HFF-Myc (cell line): Measurements from ENCODE around the gene PSMD5.

Source experiments
- DNase-seq: peaks from one replicate; pipeline ENCODE4 v3.0.0-alpha.2; 2011; ENCODE audit warnings: low read depth; ENCODE audit errors: extremely low read depth
- H3K4me3 ChIP-seq: replicated peaks from 2 replicates; pipeline ENCODE4 v1.5.1; 2011; ENCODE audit warnings: low read depth, mild to moderate bottlenecking, control low read depth, low read length
- CTCF ChIP-seq: IDR thresholded peaks from 2 replicates; pipeline ENCODE4 v1.5.1; 2012; ENCODE audit warnings: mild to moderate bottlenecking, low read depth, low read length, control low read depth; ENCODE audit errors: missing control alignments

Gene PSMD5

GRCh38 chr9:120792898-120793765, 49.6 kb downstream of the PSMD5 start, which contains the start of gene FBXW2:
TSS of gene FBXW2 (minus strand) at chr9:120793416. CDS start at chr9:120788258, 5,158 bp downstream.
- no peak for TF ChIP-seq CTCF
- DNase-seq, result peak; percentile 65
- peak within 1 kb of the TSS; percentile 73 for H3K4me3 ChIP-seq

- no peak for TF ChIP-seq CTCF
- peak overlapping the region; percentile 73 for H3K4me3 ChIP-seq
- DNase-seq, result no peak
These were observed 51.6 kb downstream of the PSMD5 start for GRCh38 chr9:120791161-120791560.

GRCh38 chr9:120787933-120788332, 54.8 kb downstream of the PSMD5 start:
- DNase-seq, result no peak
- H3K4me3 ChIP-seq, result no peak overlapping the region
- no peak for TF ChIP-seq CTCF

GRCh38 chr9:120783602-120784047, 59.1 kb downstream of the PSMD5 start:
- TF ChIP-seq CTCF, result no peak
- no peak for DNase-seq
- no peak overlapping the region for H3K4me3 ChIP-seq

GRCh38 chr9:120781236-120781635, 61.5 kb downstream of the PSMD5 start:
- DNase-seq, result no peak
- no peak overlapping the region for H3K4me3 ChIP-seq
- no peak for TF ChIP-seq CTCF

GRCh38 chr9:120780367-120780766, 62.4 kb downstream of the PSMD5 start:
- no peak for DNase-seq
- H3K4me3 ChIP-seq, result no peak overlapping the region
- TF ChIP-seq CTCF, result no peak
